H9 (cell line): ENCODE results near the gene TM6SF1. TPM values are rescaled to one million over a fixed set of nuclear protein-coding genes. Genes with fewer than 3 reads are reported as not detected.

ENCODE experiments used
- DNase-seq: peaks from one replicate; pipeline ENCODE4 v3.0.0-alpha.2; 2017
- H2AFZ ChIP-seq: one replicate; pipeline ENCODE4 v1.6.1; 2013; ENCODE audit warnings: mild to moderate bottlenecking, low read length, control low read depth, moderate library complexity
- H2AK5ac ChIP-seq: 2 replicates; pipeline ENCODE4 v1.6.1; 2013; ENCODE audit warnings: low read length, control low read depth, mixed read lengths; ENCODE audit not compliant: insufficient read length
- H2BK120ac ChIP-seq: one replicate; pipeline ENCODE4 v1.6.1; 2013; ENCODE audit warnings: low read depth, mild to moderate bottlenecking, low read length, control low read depth, inconsistent platforms; ENCODE audit not compliant: poor library complexity, severe bottlenecking
- H2BK12ac ChIP-seq: 2 replicates; pipeline ENCODE4 v1.6.1; 2013; ENCODE audit warnings: low read length, control low read depth, mixed read lengths, low read depth; ENCODE audit not compliant: insufficient read length
- H2BK15ac ChIP-seq: 2 replicates; pipeline ENCODE4 v1.6.1; 2013; ENCODE audit warnings: low read depth, low read length, control low read depth
- H2BK20ac ChIP-seq: one replicate; pipeline ENCODE4 v1.6.1; 2013; ENCODE audit warnings: low read depth, mild to moderate bottlenecking, low read length, control low read depth, inconsistent platforms; ENCODE audit not compliant: poor library complexity, severe bottlenecking
- H2BK5ac ChIP-seq: 2 replicates; pipeline ENCODE4 v1.6.1; 2013; ENCODE audit warnings: low read length, control low read depth, mixed read lengths; ENCODE audit not compliant: insufficient read length
- H3K14ac ChIP-seq: 2 replicates; pipeline ENCODE4 v1.6.1; 2013; ENCODE audit warnings: low read length, control low read depth; ENCODE audit not compliant: insufficient read depth
- H3K18ac ChIP-seq: 2 replicates; pipeline ENCODE4 v1.6.1; 2013; ENCODE audit warnings: low read depth, mild to moderate bottlenecking, mixed read lengths, low read length, control low read depth; ENCODE audit not compliant: insufficient read length
- H3K23ac ChIP-seq: 2 replicates; pipeline ENCODE4 v1.6.1; 2013; ENCODE audit warnings: low read length, control low read depth, mixed read lengths, low read depth; ENCODE audit not compliant: insufficient read length
- H3K23me2 ChIP-seq: 2 replicates; pipeline ENCODE4 v1.6.1; 2013; ENCODE audit warnings: low read depth, mild to moderate bottlenecking, mixed read lengths, low read length, control low read depth; ENCODE audit not compliant: insufficient read length, poor library complexity, severe bottlenecking
- H3K27ac ChIP-seq: 2 replicates; pipeline ENCODE4 v1.5.1; 2013; ENCODE audit warnings: low read length, control low read depth, mixed read lengths, low read depth; ENCODE audit not compliant: insufficient read length
- H3K27me3 ChIP-seq: 2 replicates; pipeline ENCODE4 v1.6.1; 2013; ENCODE audit warnings: low read length, control low read depth, inconsistent platforms; ENCODE audit not compliant: insufficient read depth
- H3K4ac ChIP-seq: 2 replicates; pipeline ENCODE4 v1.6.1; 2013; ENCODE audit warnings: low read depth, mild to moderate bottlenecking, control low read depth, inconsistent platforms, low read length, moderate library complexity
- H3K4me1 ChIP-seq: 2 replicates; pipeline ENCODE4 v1.6.1; 2013; ENCODE audit warnings: low read length, control low read depth, inconsistent platforms; ENCODE audit not compliant: insufficient read depth
- H3K4me2 ChIP-seq: 2 replicates; pipeline ENCODE4 v1.6.1; 2013; ENCODE audit warnings: low read length, control low read depth, mixed read lengths; ENCODE audit not compliant: insufficient read length, insufficient read depth
- H3K56ac ChIP-seq: 2 replicates; pipeline ENCODE4 v1.6.1; 2013; ENCODE audit warnings: low read depth, mild to moderate bottlenecking, mixed read lengths, low read length, control low read depth; ENCODE audit not compliant: insufficient read length
- H3K79me1 ChIP-seq: 2 replicates; pipeline ENCODE4 v1.6.1; 2013; ENCODE audit warnings: low read depth, mild to moderate bottlenecking, moderate library complexity, low read length, control low read depth, inconsistent platforms; ENCODE audit not compliant: insufficient read depth, poor library complexity, severe bottlenecking
- H3K79me2 ChIP-seq: 2 replicates; pipeline ENCODE4 v1.6.1; 2013; ENCODE audit warnings: low read length, control low read depth, inconsistent platforms; ENCODE audit not compliant: insufficient read depth
- H3K9ac ChIP-seq: 2 replicates; pipeline ENCODE4 v1.6.1; 2013; ENCODE audit warnings: low read length, control low read depth, mixed read lengths; ENCODE audit not compliant: insufficient read length; ENCODE audit errors: extremely low read depth
- H3K9me3 ChIP-seq: one replicate; pipeline ENCODE4 v1.6.1; 2013; ENCODE audit warnings: low read depth, low read length, inconsistent platforms; ENCODE audit not compliant: control insufficient read depth
- H3T11ph ChIP-seq: one replicate; pipeline ENCODE4 v1.6.1; 2013; ENCODE audit warnings: mild to moderate bottlenecking, low read length, control low read depth, inconsistent platforms
- H4K20me1 ChIP-seq: one replicate; pipeline ENCODE4 v1.6.1; 2013; ENCODE audit not compliant: control insufficient read depth, insufficient read length, insufficient read depth
- H4K5ac ChIP-seq: 2 replicates; pipeline ENCODE4 v1.6.1; 2013; ENCODE audit warnings: low read depth, mild to moderate bottlenecking, mixed read lengths, low read length, control low read depth; ENCODE audit not compliant: insufficient read length
- H4K8ac ChIP-seq: replicated peaks from 2 replicates; pipeline ENCODE4 v1.6.1; 2013; ENCODE audit warnings: low read length, control low read depth, mixed read lengths, low read depth; ENCODE audit not compliant: insufficient read length
- H4K91ac ChIP-seq: 2 replicates; pipeline ENCODE4 v1.6.1; 2013; ENCODE audit warnings: low read depth, mild to moderate bottlenecking, moderate library complexity, mixed read lengths, low read length, control low read depth; ENCODE audit not compliant: insufficient read length
- H3K27ac Mint-ChIP-seq, 3 experiments: 2 replicates in 2 of 3; 3 replicates in 1 of 3; pipeline ENCODE4 v1.8.0; 2020 to 2021; ENCODE audit warnings: mixed read lengths in 3 of 3, mild to moderate bottlenecking in 1 of 3, moderate library complexity in 1 of 3
- H3K27me3 Mint-ChIP-seq: 2 replicates; pipeline ENCODE4 v1.8.0; 2021; ENCODE audit warnings: low read depth, mild to moderate bottlenecking, moderate library complexity, mixed read lengths
- H3K36me3 Mint-ChIP-seq, 3 experiments: 2 replicates in 2 of 3; 3 replicates in 1 of 3; pipeline ENCODE4 v1.8.0; 2020 to 2021; ENCODE audit warnings: low read depth in 3 of 3, mixed read lengths in 3 of 3; ENCODE audit not compliant: insufficient read depth in 1 of 3
- H3K4me1 Mint-ChIP-seq, 2 experiments: 2 replicates each; pipeline ENCODE4 v1.8.0; 2020; ENCODE audit warnings: mixed read lengths in 2 of 2
- H3K4me3 Mint-ChIP-seq, 2 experiments: 2 replicates in 1 of 2; 3 replicates in 1 of 2; pipeline ENCODE4 v1.8.0; 2020 to 2021; ENCODE audit warnings: mild to moderate bottlenecking in 2 of 2, mixed read lengths in 2 of 2, moderate library complexity in 1 of 2
- H3K9me3 Mint-ChIP-seq, 2 experiments: 2 replicates in 1 of 2; 3 replicates in 1 of 2; pipeline ENCODE4 v1.8.0; 2020; ENCODE audit warnings: mild to moderate bottlenecking in 2 of 2, mixed read lengths in 2 of 2, moderate library complexity in 1 of 2
- WGBS: extraction: QIAGEN DNeasy Blood & Tissue Kit; methylation state at CpG from one replicate; pipeline ENCODE4 v1.1.7; 2013; ENCODE audit warnings: missing lambda C conversion rate, low lambda C conversion rate, mixed read lengths; ENCODE audit not compliant: insufficient read length; ENCODE audit errors: extremely low coverage; 5-methylcytosine and 5-hydroxymethylcytosine counted together
- total RNA-seq: library from RNA; stranded (reverse); gene quantifications from 2 replicates; pipeline ENCODE4 v1.2.1, GENCODE V29; 2021
- TF ChIP-seq, protein P1 (sequence below): fragments of 200-600 bp; sonication (generic); conservative IDR thresholded peaks from 3 replicates; pipeline ENCODE4 v1.8.0; 2021; ENCODE audit warnings: antibody characterized with exemption, mild to moderate bottlenecking

TM6SF1 gene
- total RNA-seq, 1 experiment from 2014 or later: 0.96 TPM

DNA sequence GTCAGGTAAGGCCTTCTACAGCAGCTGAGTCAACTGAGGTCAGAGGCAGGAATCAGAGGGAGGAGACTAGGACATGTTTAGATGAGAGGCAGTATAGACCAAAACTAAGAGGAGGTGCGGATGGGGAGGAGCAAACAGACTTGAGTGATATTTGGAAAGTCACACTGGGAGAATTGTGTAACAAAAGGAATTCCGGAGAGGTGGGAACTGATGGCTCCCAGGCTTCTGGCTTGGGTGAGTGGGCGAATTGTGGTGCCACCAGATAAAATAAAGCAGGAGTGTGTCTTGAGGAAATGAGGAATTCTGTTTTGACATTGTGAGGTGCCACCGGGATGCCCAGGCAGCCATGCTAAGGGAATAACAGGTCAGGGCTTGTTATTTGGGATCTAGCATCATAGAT lies 3.3 kb upstream of the TM6SF1 start:
- Histone ChIP-seq H2BK12ac (no peak overlapping the region), H3K18ac (no peak overlapping the region), H3K27ac (no peak overlapping the region), H4K8ac (no peak overlapping the region), H2BK120ac (no peak overlapping the region), H3K79me1 (no peaks in the 10 kb centered on the region), H3T11ph (no peak overlapping the region), H3K14ac (no peak overlapping the region), H3K4me2 (no peak overlapping the region), H2BK5ac (no peak overlapping the region), H3K4me1 (no peaks in the 10 kb centered on the region; the same call in 1 of the 2 replicates), H2AFZ (no peak overlapping the region), H3K56ac (no peak overlapping the region), H3K79me2 (no peaks in the 10 kb centered on the region), H4K91ac (no peak overlapping the region), H2AK5ac (no peak overlapping the region), H3K9me3 (no peaks in the 10 kb centered on the region), H4K5ac (no peak overlapping the region), H3K23me2 (peaks cover 2% of the 10 kb centered on the region), H4K20me1 (no peaks in the 10 kb centered on the region), H3K9ac (no peak overlapping the region), H2BK20ac (no peak overlapping the region), H2BK15ac (no peak overlapping the region), H3K27me3 (peaks cover 6% of the 10 kb centered on the region; the same call in 1 of the 2 replicates), H3K4ac (no peak overlapping the region), H3K23ac (no peak overlapping the region)
- no CpG with 5 or more reads among the region's 4 CpGs for WGBS
- Mint-ChIP-seq H3K27me3 (peaks cover 57% of the 10 kb centered on the region), H3K9me3 (no peaks in the 10 kb centered on the region; a peak in 1 of 5 replicates), H3K36me3 (no peaks in the 10 kb centered on the region; a peak in 1 of 7 replicates), H3K27ac (no peak overlapping the region; a peak in 1 of 7 replicates), H3K4me1 (peaks cover 12 to 13% of the 10 kb centered on the region in 2 experiments), H3K4me3 (no peak overlapping the region)
- TF ChIP-seq, protein P1, sequence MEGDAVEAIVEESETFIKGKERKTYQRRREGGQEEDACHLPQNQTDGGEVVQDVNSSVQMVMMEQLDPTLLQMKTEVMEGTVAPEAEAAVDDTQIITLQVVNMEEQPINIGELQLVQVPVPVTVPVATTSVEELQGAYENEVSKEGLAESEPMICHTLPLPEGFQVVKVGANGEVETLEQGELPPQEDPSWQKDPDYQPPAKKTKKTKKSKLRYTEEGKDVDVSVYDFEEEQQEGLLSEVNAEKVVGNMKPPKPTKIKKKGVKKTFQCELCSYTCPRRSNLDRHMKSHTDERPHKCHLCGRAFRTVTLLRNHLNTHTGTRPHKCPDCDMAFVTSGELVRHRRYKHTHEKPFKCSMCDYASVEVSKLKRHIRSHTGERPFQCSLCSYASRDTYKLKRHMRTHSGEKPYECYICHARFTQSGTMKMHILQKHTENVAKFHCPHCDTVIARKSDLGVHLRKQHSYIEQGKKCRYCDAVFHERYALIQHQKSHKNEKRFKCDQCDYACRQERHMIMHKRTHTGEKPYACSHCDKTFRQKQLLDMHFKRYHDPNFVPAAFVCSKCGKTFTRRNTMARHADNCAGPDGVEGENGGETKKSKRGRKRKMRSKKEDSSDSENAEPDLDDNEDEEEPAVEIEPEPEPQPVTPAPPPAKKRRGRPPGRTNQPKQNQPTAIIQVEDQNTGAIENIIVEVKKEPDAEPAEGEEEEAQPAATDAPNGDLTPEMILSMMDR: no peak
- DNase-seq: no peak
